22Rv1 (cell line): ENCODE results near the gene ZNF366.
"Not testable (repeated sequence)": the region's sequence is repeated elsewhere in the genome, so short reads cannot be mapped to it uniquely, and the experiment has no call there.

ENCODE experiments used
- H3K27ac ChIP-seq: fragments of 450-650 bp; 2 replicates; pipeline ENCODE4 v1.5.1; 2017
- CTCF ChIP-seq: fragments of 450-650 bp; IDR thresholded peaks from 2 replicates; pipeline ENCODE4 v1.5.1; 2017; ENCODE audit warnings: mild to moderate bottlenecking
- ZFX ChIP-seq: fragments of 450-650 bp; IDR thresholded peaks from 2 replicates; pipeline ENCODE4 v1.6.1; 2017; ENCODE audit warnings: antibody characterized with exemption, borderline replicate concordance

ZNF366 gene

DNA sequence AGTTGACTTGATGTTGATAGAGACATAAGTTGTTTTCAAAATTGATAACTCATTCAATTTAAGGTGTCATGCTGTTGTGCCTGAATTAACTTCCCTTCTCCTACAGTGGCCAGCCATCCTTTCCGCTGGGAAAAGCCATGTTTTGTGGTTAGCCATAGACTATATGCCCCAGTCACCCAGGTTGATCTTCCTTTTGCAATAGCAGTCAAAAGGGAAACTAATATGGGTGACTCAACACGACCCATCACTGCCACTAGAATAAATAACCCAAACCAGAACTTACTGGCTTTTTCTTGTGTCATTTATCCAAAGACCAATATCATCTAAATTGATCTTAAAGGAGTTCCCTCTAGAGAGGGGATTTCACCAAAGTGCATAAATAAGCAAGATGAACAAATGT lies 99.7 kb downstream of the ZNF366 start:
- no peak overlapping the region for H3K27ac ChIP-seq
- TF ChIP-seq ZFX (no peak), CTCF (no peak)

DNA sequence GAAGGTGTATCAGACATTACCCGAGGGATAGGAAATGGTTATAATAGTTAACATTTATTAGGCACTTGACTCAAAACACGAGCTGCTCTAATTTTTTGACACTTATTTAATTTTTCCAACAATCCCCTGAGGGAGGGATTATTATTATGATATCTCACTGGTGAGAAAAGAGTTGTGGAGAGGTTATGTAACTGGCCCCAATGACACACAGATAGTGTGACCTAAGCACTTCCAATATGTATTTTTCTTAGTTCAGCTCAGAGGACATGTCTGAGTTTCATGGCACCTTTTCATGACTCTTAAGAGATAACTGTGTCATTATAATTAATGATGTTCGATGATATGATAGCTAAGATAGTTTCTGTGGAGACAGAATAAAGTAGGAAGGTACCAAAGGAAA lies 100.1 kb downstream of the ZNF366 start:
- no peak for TF ChIP-seq ZFX
- no peak for TF ChIP-seq CTCF
- no peak overlapping the region for H3K27ac ChIP-seq

GRCh38 chr5:72404771-72405170 lies 102.4 kb downstream of the ZNF366 start:
- not testable (repeated sequence) for H3K27ac ChIP-seq

GRCh38 chr5:72402959-72403628 lies 104.1 kb downstream of the ZNF366 start:
- no peak overlapping the region for H3K27ac ChIP-seq
- TF ChIP-seq ZFX (no peak), CTCF (peak; percentile 56)

DNA sequence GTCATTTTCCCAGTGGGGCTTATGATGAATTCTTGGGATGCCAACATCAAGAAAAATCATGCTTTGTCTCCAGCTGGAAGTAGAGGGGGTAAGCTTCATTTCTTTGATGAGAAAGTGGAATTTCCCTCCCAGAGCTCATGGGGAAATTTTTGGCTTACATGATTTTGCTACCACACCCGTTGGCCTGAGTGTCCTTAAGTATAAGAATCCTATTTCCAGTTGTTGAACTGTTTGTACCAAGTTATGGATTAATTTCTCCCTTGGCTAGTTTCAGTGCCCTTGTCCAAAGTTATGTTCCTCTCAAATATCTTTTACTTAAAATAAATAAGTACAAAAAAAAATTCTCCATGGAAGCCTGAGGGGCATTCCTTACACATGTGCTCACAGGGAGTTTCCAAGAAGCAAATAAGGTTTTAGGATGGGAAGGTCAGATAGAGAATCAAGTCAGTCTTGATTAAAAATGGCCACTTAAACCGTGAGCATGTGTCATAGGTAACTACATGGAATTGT lies 104.8 kb downstream of the ZNF366 start:
- no peak overlapping the region for H3K27ac ChIP-seq
- TF ChIP-seq CTCF (no peak), ZFX (no peak)

- TF ChIP-seq CTCF (no peak), ZFX (no peak)
- H3K27ac ChIP-seq, result no peak overlapping the region
Measured at GRCh38 chr5:72400950-72401349, 106.3 kb downstream of the ZNF366 start.

DNA sequence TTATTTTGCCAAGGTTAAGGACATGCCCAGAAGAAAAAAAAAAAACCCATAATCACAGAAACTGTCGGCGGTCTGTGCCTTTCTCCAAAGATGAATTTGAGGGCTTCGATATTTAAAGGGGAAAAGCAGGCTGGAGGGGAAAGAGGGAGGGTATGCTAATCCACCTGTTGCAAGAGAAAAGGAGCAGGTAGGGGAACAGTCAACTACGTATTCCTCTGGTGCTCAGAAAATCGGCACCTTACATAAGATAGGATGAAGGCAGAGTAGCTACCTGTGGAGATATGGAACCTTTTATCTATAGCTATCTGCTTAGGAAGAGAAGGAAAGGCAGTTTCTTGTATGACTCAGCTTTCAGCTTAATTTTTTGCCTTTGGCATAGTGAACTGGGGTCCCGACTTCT lies 109.4 kb downstream of the ZNF366 start:
- H3K27ac ChIP-seq, result no peak overlapping the region
- no peak for TF ChIP-seq CTCF
- no peak for TF ChIP-seq ZFX

- TF ChIP-seq CTCF (peak; percentile 46), ZFX (no peak)
- no peak overlapping the region for H3K27ac ChIP-seq
Measured at GRCh38 chr5:72394688-72395087, 112.5 kb downstream of the ZNF366 start.
